Measurements from ENCODE around the gene TMCC3. TPM values are rescaled to one million over a fixed set of nuclear protein-coding genes. Genes with fewer than 3 reads are reported as not detected.

TMCC3 gene
- total RNA-seq, 3 donors from 2014 or later, result 40.8 to 97.2 (median 92.0) TPM

GRCh38 chr12:94538318-94538717, 112.0 kb downstream of the TMCC3 start:
- H3K4me3 ChIP-seq, result no peak overlapping the region
- ATAC-seq (no peak), DNase-seq (no peak)
- H3K36me3 ChIP-seq (ENCODE audit: low read depth), result no peaks in the 10 kb centered on the region
- no peak for TF ChIP-seq CTCF (IDR thresholded peaks at IDR 0.05)
- intact Hi-C loops (cut with DNase I, micrococcal nuclease), result no loop called here
- H3K9me3 ChIP-seq, result no peaks in the 10 kb centered on the region
- H3K4me1 ChIP-seq (ENCODE audit: low read depth), result no peaks in the 10 kb centered on the region

- DNase-seq (no peak), ATAC-seq (no peak)
- intact Hi-C loops (cut with DNase I, micrococcal nuclease), result no loop called here
- Histone ChIP-seq H3K4me1 (ENCODE audit: low read depth) (no peaks in the 10 kb centered on the region), H3K9me3 (no peaks in the 10 kb centered on the region), H3K36me3 (ENCODE audit: low read depth) (no peaks in the 10 kb centered on the region), H3K4me3 (no peak overlapping the region)
- no peak for TF ChIP-seq CTCF (IDR thresholded peaks at IDR 0.05)
Measured at GRCh38 chr12:94536040-94536965, 114.1 kb downstream of the TMCC3 start.

- H3K36me3 ChIP-seq (ENCODE audit: low read depth), result no peaks in the 10 kb centered on the region
- no peak for TF ChIP-seq CTCF (IDR thresholded peaks at IDR 0.05)
- H3K9me3 ChIP-seq, result no peaks in the 10 kb centered on the region
- DNase-seq, result no peak
- intact Hi-C loops (cut with DNase I, micrococcal nuclease), result no loop called here
- no peak overlapping the region for H3K4me3 ChIP-seq
- H3K4me1 ChIP-seq (ENCODE audit: low read depth), result no peaks in the 10 kb centered on the region
- ATAC-seq, result no peak
Measured at GRCh38 chr12:94535510-94535921, 114.8 kb downstream of the TMCC3 start.

- no peaks in the 10 kb centered on the region for H3K4me1 ChIP-seq (ENCODE audit: low read depth)
- intact Hi-C loops (cut with DNase I, micrococcal nuclease), result loop anchor here (5.0 kb wide), 2 partner anchors 393 to 398 kb away; no protein-coding TSS in a partner anchor
- H3K36me3 ChIP-seq (ENCODE audit: low read depth), result no peaks in the 10 kb centered on the region
- no peak for TF ChIP-seq CTCF (IDR thresholded peaks at IDR 0.05)
- H3K4me3 ChIP-seq, result no peak overlapping the region
- no peaks in the 10 kb centered on the region for H3K9me3 ChIP-seq
- DNase-seq (no peak), ATAC-seq (no peak)
Measured at GRCh38 chr12:94534774-94535509, 115.4 kb downstream of the TMCC3 start.

GRCh38 chr12:94534278-94534677, 116.1 kb downstream of the TMCC3 start:
- Histone ChIP-seq H3K4me1 (ENCODE audit: low read depth) (no peaks in the 10 kb centered on the region), H3K36me3 (ENCODE audit: low read depth) (no peaks in the 10 kb centered on the region), H3K9me3 (no peaks in the 10 kb centered on the region), H3K4me3 (no peak overlapping the region)
- no peak for TF ChIP-seq CTCF (IDR thresholded peaks at IDR 0.05)
- no peak for DNase-seq
- no peak for ATAC-seq
- intact Hi-C loops (cut with DNase I, micrococcal nuclease), result loop anchor here (5.0 kb wide), 2 partner anchors 392 to 397 kb away; no protein-coding TSS in a partner anchor

All from mucosa of descending colon (tissue), 3 donors.